ENCODE results near the gene NCAPH2.
A peak's percentile ranks its signal among the peaks of the same experiment; 100 is the strongest.

Gene NCAPH2

DNA sequence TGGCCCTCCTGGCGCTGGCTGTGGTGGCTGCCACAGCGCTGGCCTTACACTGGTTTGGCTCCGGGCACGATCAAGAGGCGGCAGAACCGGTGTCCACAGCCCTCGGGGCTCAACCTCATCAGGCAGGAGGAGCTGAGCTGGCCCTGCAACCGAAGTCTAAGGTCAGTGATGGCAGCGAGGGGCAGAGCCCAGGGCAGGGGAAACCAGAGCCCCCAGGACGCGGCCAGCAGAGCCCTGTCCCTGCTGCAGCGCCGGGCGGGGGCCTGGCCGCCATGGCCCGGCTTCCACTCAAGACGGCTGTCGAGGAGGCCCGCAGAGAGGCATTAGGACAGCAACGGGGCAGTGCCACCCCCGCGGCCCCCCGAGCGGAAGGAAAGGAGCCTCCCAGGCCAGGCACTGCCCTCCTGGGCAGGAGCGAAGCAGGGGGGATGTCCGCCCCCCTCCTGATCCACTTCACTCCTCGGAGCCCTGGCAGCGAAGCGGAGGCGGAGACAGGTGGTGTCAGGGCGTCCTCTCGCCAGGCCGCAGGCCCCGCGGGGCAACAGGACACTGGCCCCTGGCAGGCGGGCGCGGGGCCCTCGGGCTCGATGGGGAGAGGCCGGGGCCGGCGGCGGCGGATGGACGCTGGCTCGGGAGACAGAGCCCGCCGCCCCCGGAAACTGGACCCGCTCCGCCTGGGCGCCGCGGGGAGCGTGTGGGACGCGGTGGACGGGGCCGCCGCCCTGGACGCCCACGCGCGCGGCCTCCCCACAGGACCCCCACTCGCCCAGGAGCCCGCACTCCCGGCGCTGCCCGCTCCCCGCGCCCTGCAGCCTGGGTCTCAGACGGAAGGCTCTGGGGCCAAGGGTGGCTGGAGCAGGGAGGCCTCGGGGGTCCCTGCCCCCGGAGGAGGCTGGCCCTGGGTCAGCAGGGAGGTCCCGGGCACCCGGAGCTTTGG is 38.6 kb downstream of the NCAPH2 start:
- TF ChIP-seq GATA3 (IDR thresholded peaks at IDR 0.05; ENCODE audit: low read depth, low read length) = no peak
- no peak for TF ChIP-seq GATA2 (IDR thresholded peaks at IDR 0.05; ENCODE audit: low read depth, low read length)

DNA sequence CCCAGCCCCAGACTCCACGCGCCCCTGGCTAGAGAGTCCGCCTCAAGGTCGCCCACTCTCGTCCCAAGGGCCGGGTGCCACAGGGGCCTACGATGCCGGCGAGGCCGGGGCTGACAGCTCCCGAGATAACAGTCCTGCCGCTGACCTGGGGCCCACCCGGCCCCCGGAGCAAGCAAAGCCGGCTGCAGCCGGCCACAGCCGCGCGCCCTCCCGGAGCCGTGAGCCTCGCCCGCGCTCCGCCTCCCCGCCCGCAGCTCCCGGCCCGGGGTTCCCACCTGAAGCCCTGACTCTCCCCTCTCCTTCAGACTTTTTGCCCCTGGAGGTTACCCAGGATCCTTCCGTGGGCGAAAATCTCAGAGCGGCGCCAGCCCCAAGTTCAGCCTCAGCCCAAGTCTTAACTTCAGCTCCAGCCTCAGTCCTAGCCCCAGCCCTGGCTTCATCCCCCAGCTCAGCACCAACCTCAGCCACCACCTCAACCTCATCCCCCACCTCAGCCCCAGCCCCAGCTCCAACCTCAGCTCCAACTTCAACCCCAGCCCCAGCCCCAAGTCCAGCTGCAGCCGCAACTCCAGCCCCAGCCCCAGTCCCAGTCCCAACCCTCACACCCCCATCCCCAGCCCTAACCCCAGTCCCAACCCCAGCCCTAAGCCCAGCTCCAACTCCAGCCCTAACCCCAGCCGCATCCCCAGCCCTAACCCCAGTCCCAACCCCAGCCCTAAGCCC is 39.4 kb downstream of the NCAPH2 start:
- TF ChIP-seq GATA3 (IDR thresholded peaks at IDR 0.05; ENCODE audit: low read depth, low read length) = no peak
- TF ChIP-seq GATA2 (IDR thresholded peaks at IDR 0.05; ENCODE audit: low read depth, low read length) = no peak

DNA sequence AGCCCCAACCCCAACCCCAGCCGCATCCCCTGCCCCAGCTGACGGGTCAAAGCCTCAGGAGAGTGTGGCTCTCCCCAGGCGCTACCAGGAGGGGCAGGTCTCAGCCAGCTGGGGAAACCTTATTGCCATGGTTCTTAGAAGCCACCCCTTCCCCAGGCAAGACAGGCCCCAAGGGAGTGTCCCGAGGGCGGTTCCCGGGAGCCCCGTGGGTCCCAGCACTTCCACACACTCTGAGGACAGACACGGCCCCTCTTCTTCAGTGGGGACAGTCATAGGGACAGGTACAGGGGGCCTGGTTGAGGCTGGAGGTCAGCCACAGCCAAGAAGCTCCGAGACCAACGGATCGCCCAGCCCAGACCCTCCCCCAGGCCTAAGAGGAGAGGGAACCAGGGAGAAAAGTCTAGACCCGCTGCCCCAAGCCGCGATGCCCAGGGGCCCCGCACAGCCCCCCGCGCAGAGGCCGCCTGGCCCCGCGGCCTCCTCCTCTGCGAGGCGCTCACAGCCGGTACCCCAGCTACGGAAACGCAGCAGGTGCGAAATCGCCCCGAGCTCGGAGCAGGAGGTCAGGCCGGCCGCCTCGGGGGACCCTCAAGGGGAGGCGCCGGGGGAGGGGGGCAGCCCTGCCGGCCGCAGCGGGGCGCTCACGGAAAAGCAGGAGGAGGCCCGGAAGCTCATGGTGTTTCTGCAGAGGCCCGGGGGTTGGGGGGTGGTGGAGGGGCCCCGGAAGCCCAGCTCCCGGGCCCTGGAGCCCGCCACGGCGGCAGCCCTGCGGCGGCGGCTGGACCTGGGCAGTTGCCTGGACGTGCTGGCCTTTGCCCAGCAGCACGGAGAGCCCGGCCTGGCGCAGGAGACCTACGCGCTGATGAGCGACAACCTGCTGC is 40.3 kb downstream of the NCAPH2 start:
- TF ChIP-seq GATA3 (IDR thresholded peaks at IDR 0.05; ENCODE audit: low read depth, low read length) (no peak), GATA2 (IDR thresholded peaks at IDR 0.05; ENCODE audit: low read depth, low read length) (no peak)

DNA sequence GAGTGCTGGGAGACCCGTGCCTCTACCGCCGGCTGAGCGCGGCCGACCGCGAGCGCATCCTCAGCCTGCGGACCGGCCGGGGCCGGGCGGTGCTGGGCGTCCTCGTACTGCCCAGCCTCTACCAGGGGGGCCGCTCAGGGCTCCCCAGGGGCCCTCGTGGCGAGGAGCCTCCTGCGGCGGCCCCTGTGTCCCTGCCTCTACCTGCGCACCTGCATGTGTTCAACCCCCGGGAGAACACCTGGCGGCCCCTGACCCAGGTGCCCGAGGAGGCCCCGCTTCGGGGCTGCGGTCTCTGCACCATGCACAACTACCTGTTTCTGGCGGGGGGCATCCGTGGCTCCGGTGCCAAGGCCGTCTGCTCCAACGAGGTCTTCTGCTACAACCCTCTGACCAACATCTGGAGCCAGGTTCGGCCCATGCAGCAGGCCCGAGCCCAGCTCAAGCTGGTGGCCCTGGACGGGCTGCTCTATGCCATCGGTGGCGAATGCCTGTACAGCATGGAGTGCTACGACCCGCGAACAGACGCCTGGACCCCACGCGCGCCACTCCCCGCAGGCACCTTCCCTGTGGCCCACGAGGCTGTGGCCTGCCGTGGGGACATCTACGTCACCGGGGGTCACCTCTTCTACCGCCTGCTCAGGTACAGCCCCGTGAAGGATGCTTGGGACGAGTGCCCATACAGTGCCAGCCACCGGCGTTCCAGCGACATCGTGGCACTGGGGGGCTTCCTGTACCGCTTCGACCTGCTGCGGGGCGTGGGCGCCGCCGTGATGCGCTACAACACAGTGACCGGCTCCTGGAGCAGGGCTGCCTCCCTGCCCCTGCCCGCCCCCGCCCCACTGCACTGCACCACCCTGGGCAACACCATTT is 41.1 kb downstream of the NCAPH2 start:
- TF ChIP-seq GATA2 (IDR thresholded peaks at IDR 0.05; ENCODE audit: low read depth, low read length) = no peak
- TF ChIP-seq GATA3 (IDR thresholded peaks at IDR 0.05; ENCODE audit: low read depth, low read length) = no peak

DNA sequence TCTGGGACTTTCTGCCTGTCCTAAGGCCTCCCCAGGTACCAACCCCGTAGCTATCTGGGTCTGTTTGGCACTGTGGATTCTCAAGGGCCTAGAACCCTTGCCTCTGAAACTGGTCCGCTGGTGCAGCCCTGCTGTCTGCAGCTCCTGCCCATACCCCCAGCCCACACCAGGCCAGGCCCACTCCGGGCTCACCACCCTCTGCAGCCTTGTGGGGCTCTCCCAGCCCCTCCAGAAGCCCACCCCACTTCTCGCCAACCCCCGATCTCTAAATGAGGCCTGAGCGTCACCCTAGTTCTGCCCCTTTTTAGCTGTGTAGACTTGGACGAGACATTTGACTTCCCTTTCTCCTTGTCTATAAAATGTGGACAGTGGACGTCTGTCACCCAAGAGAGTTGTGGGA is 42.4 kb downstream of the NCAPH2 start:
- TF ChIP-seq GATA2 (IDR thresholded peaks at IDR 0.05; ENCODE audit: low read depth, low read length) = no peak
- TF ChIP-seq GATA3 (IDR thresholded peaks at IDR 0.05; ENCODE audit: low read depth, low read length) = no peak

DNA sequence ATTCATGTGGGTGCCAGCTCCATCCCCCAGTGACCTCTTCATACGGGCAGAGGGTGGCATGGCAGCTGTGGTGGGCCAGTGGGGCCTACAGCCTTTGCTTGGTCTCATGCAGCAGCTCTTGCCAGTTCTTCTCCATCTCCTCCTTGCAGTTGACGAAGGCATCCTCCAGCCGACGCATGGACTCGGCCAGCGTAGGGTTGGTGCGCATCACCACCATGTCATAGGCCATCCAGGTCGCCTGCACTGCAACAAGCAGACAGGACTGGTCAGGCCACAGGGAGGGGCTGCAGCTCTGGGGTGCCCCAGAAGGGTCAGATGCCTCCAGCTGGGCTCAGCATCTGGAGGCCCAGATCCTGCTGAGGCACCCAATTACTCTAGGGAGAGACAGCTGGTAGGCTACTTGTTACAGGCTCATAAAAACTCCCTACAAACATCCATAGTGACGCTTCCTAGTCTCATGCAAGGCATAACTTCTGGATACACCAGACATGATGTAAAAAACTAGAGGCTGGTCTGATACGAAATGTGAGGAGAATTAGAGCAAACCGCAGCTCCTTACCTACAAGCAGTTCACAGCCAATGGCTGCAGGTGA is 43.2 kb downstream of the NCAPH2 start:
- TF ChIP-seq GATA3 (IDR thresholded peaks at IDR 0.05; ENCODE audit: low read depth, low read length) (no peak), GATA2 (IDR thresholded peaks at IDR 0.05; ENCODE audit: low read depth, low read length) (no peak)

DNA sequence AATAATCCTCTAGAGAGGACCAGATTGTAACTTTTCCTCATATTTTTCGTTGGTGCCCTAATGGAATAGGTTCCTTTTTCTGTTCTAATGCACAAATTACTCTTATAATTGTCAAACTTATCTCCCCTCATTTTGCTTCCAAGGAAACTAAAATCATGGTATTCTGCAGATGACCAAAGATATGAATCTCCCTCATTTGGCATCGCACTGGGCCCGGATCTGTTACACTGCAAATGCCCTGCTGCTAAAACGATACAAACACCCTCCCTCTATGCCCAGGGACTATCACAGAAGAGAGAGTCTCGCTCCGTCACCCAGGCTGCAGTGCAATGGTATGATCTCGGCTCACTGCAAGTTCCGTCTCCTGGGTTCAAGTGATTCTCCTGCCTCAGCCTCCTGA is 45.3 kb downstream of the NCAPH2 start:
- TF ChIP-seq GATA2 (IDR thresholded peaks at IDR 0.05; ENCODE audit: low read depth, low read length) (peak; percentile 81), GATA3 (IDR thresholded peaks at IDR 0.05; ENCODE audit: low read depth, low read length) (peak; percentile 48; the same call in 1 of the 2 replicates)

DNA sequence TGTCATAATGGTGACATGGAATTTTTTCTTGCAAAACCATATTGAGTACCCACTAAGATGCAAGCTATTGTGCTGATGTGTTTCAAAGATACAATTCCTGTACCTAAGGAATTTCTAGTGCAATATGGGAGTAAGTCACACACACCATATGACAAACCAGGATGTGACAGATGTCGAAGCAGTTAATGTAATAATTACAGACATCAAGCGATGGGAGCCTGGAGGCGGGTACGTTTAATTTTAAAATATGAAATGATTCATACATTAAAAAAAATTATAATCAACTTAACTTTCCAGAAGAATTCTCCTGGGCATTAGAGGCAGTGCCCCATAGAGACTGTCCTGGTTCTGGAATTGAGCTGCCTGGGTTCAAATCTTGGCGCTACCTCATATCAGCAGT is 48.7 kb downstream of the NCAPH2 start:
- TF ChIP-seq GATA3 (IDR thresholded peaks at IDR 0.05; ENCODE audit: low read depth, low read length) = no peak

DNA sequence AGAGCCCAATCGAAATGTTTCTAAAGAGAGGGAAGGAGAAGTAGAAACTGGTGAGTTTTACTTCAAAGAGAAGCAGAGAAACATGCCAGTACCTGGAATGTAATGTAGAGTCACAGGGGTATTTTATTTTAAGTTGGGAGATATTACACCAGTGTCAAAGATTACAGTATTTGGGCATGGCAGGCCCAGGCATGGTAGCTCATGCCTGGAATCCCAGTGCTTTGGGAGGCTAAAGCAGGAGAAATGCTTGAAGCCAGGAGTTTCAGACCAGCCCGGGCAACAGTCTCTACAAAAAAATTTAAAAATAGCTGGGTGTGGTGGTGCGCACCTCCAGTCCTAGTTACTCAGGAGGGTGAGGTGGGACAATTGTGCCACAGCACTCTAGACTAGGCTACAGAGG is 52.0 kb downstream of the NCAPH2 start:
- no peak for TF ChIP-seq GATA2 (IDR thresholded peaks at IDR 0.05; ENCODE audit: low read depth, low read length)
- no peak for TF ChIP-seq GATA3 (IDR thresholded peaks at IDR 0.05; ENCODE audit: low read depth, low read length)

DNA sequence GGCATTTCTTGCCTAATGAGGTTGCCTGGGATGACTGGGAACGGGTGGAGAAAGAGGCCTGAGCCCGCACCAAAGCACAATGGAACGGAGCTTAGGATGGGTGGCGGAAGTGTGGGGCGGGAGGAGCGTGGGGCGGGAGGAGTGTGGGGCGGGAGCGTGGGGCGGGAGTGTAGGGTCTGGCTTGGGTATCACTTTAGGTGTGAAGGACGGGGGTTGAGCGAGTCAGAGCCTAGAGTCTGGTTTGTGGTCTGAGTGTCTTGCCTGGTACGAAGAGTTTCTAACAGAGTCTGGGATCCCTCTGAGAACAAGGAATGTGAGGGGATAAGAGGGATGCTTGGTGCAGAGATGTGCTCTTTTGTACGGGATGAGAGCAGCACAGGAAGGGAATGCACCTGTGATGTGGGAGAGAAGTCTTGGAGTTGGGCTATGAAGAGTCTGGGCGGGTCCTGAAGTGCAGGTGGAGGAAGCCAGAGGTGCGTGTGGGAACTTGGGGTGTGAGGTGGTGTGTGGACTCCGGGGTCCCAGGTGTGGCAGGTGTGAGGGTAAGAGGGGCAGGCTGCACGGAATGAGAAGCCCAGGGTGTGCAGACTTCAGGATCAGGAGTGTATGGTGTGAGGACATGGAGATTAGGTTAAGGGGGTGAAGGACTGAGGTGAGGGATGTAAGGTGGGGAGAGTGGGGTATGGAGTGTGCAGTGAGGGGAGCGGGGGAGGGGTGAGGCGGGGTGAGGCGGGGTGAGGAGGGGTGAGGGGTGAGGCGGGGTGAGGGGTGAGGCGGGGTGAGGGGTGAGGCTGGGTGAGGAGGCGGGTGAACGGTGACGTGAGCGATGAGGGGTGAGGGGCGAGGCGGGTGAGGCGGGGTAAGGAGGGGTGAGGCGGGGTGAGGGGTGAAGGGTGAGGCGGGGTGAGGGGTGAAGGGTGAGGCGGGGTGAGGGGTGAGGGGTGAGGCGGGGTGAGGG is 53.7 kb downstream of the NCAPH2 start:
- no peak for TF ChIP-seq GATA2 (IDR thresholded peaks at IDR 0.05; ENCODE audit: low read depth, low read length)
- no peak for TF ChIP-seq GATA3 (IDR thresholded peaks at IDR 0.05; ENCODE audit: low read depth, low read length)

DNA sequence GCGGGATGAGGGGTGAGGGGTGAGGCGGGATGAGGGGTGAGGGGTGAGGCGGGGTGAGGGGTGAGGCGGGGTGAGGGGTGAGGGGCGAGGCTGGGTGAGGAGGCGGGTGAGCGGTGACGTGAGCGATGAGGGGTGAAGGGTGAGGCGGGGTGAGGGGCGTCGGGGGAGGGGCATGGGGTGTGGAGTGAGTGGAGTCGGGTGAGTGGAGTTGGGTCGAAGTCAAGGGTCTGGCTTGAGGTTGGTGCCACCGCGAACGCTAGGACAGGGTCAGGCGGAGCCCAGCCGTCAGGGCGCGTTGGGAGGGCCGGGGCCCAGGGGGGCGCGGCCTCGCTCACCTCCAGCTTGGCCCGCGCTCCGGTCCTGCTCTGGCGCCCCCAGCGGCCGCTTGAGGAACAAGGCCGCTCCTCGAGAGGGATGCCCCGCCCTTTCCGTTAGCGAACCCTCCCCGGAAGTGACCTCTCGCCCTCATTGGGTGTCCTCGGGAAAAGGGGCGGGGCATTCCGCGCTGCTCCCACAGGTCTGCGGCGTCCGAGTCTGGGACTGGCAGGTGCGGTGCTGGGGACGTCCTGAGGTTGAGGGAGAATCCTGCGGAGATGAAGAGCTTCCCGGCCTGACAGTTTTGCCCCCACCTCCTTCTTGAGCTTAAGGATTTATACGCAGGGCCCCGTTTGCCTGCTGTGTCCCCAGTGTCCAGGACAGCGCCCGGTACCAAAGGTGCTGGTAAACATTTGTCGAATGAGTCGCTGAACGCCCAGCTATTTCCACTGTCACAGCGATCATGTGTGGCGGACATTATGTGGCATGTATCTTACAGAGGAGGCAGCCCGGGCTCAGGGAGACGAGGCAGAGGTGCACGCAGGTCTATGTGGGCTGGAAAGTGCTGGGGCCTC is 54.7 kb downstream of the NCAPH2 start, which contains the start of gene SYCE3:
SYCE3 (minus strand) TSS at position 397 of the 890 bp plus-strand sequence. CDS start 6,514 bp downstream, outside the sequence.
- TF ChIP-seq GATA2 (IDR thresholded peaks at IDR 0.05; ENCODE audit: low read depth, low read length) (no peak), GATA3 (IDR thresholded peaks at IDR 0.05; ENCODE audit: low read depth, low read length) (no peak)
